Body of pancreas (tissue), 4 donors: ENCODE results near the gene TALDO1. TPM values are rescaled to one million over a fixed set of nuclear protein-coding genes. Genes with fewer than 3 reads are reported as not detected.

Source experiments
- ATAC-seq: fragments of 150-250 bp; one replicate; pipeline ENCODE4 v1.9.1; 2016
- DNase-seq, 4 donors: peaks; one replicate each; pipeline ENCODE4 v3.0.0-alpha.2; 2019
- H3K27ac ChIP-seq, 4 donors: fragments of 200-600 bp; sonication (generic); 1 replicate in 3 of 4; 2 replicates in 1 of 4; pipeline versions ENCODE4 v1.5.1 to v1.6.1; 2016 to 2019; ENCODE audit warnings: mild to moderate bottlenecking in 1 of 4, mixed read lengths in 1 of 4, moderate library complexity in 1 of 4
- H3K27me3 ChIP-seq, 2 donors: fragments of 200-600 bp; sonication (generic); one replicate each; pipeline ENCODE4 v1.6.0; 2016; ENCODE audit warnings: mild to moderate bottlenecking in 1 of 2
- H3K36me3 ChIP-seq, 2 donors: fragments of 200-600 bp; sonication (generic); replicated peaks in 1 of 2; 2 replicates each; pipeline ENCODE4 v1.5.1; 2016; ENCODE audit warnings: low read depth in 2 of 2; ENCODE audit not compliant: insufficient read depth in 1 of 2
- H3K4me1 ChIP-seq: fragments of 200-600 bp; sonication (generic); one replicate; pipeline ENCODE4 v1.6.0; 2016
- H3K4me3 ChIP-seq, 2 donors: fragments of 200-600 bp; sonication (generic); 1 replicate in 1 of 2; 2 replicates in 1 of 2; pipeline ENCODE4 v1.5.1; 2016 to 2019
- H3K9me3 ChIP-seq, 3 donors: fragments of 200-600 bp; sonication (generic); 1 replicate in 2 of 3; 2 replicates in 1 of 3; pipeline ENCODE4 v1.5.1; 2016
- CTCF ChIP-seq, 7 experiments: fragments of 450-650 bp in 4 of 7; fragments of 200-600 bp in 3 of 7; sonication (generic) in 3 of 7; IDR thresholded peaks; one replicate each; pipeline ENCODE4 v1.5.1; 2016 to 2019; ENCODE audit warnings: antibody characterized with exemption in 7 of 7
- POLR2A ChIP-seq, 3 donors: fragments of 450-650 bp; IDR thresholded peaks; one replicate each; pipeline ENCODE4 v1.6.1; 2016; ENCODE audit warnings: antibody characterized with exemption in 3 of 3, mild to moderate bottlenecking in 2 of 3
- WGBS, 2 donors: methylation state at CpG; one replicate each; pipeline ENCODE4 v1.1.5; 2017; 5-methylcytosine and 5-hydroxymethylcytosine counted together
- intact Hi-C: fragments of 100-400 bp; cut with DNase I; formaldehyde crosslinking; loops from one replicate; pipeline ENCODE4 v1.15.1; 2023
- total RNA-seq, 2 donors: library from RNA; depleted of rRNA; stranded (reverse); fragments of >200 nt; gene quantifications; one replicate each; pipeline ENCODE4 v1.1.0, GENCODE V29; 2016

Gene TALDO1
- total RNA-seq, 2 donors from 2014 or later, result 78.9 to 119 TPM

- Histone ChIP-seq H3K9me3 (no peaks in the 10 kb centered on the region), H3K27ac (no peak overlapping the region), H3K27me3 (no peaks in the 10 kb centered on the region), H3K36me3 (peaks cover 0 to 12% of the 10 kb centered on the region in 2 donors), H3K4me1 (peaks cover 13% of the 10 kb centered on the region), H3K4me3 (no peak overlapping the region)
- DNase-seq (no peak), ATAC-seq (no peak)
- TF ChIP-seq POLR2A (IDR thresholded peaks at IDR 0.05) (no peak), CTCF (IDR thresholded peaks at IDR 0.05) (no peak)
- intact Hi-C loops, result no loop called here
- 93% methylated on average over 25 of the region's 32 CpGs; no CpG with 5 or more reads in 1 of the 2 donors for WGBS, 2 donors
Observed at GRCh38 chr11:770642-771616, 23.7 kb downstream of the TALDO1 start.

GRCh38 chr11:771617-772204 lies 24.4 kb downstream of the TALDO1 start:
- no peaks in the 10 kb centered on the region for H3K9me3 ChIP-seq
- intact Hi-C loops, result no loop called here
- H3K4me3 ChIP-seq, result no peak overlapping the region
- H3K27ac ChIP-seq, result no peak overlapping the region
- 87 to 96% methylated on average over 7 to 15 of the region's 15 CpGs for WGBS, 2 donors
- no peaks in the 10 kb centered on the region for H3K27me3 ChIP-seq
- peaks cover 21% of the 10 kb centered on the region for H3K4me1 ChIP-seq
- peaks cover 0 to 12% of the 10 kb centered on the region in 2 donors for H3K36me3 ChIP-seq
- no peak for TF ChIP-seq POLR2A (IDR thresholded peaks at IDR 0.05)
- TF ChIP-seq CTCF (IDR thresholded peaks at IDR 0.05), result no peak
- no peak for DNase-seq
- no peak for ATAC-seq

GRCh38 chr11:772429-773390 lies 25.4 kb downstream of the TALDO1 start:
- H3K4me1 ChIP-seq, result peaks cover 22% of the 10 kb centered on the region
- peaks cover 0 to 10% of the 10 kb centered on the region in 2 donors for H3K36me3 ChIP-seq
- DNase-seq (peak in 1 of 4 donors; percentile 38), ATAC-seq (no peak)
- intact Hi-C loops, result no loop called here
- no peak overlapping the region for H3K4me3 ChIP-seq
- H3K27ac ChIP-seq, result no peak overlapping the region
- H3K9me3 ChIP-seq, result no peaks in the 10 kb centered on the region
- H3K27me3 ChIP-seq, result no peaks in the 10 kb centered on the region
- WGBS, 2 donors, result 77 to 81% methylated on average over 13 to 33 of the region's 34 CpGs
- no peak for TF ChIP-seq POLR2A (IDR thresholded peaks at IDR 0.05)
- TF ChIP-seq CTCF (IDR thresholded peaks at IDR 0.05), result no peak

- DNase-seq (no peak), ATAC-seq (no peak)
- Histone ChIP-seq H3K9me3 (no peaks in the 10 kb centered on the region), H3K4me1 (peaks cover 29% of the 10 kb centered on the region), H3K27ac (no peak overlapping the region), H3K27me3 (no peaks in the 10 kb centered on the region), H3K36me3 (peaks cover 0 to 10% of the 10 kb centered on the region in 2 donors), H3K4me3 (no peak overlapping the region)
- intact Hi-C loops, result no loop called here
- TF ChIP-seq POLR2A (IDR thresholded peaks at IDR 0.05), result no peak
- no peak for TF ChIP-seq CTCF (IDR thresholded peaks at IDR 0.05)
- 84 to 100% methylated on average over 2 to 5 of the region's 5 CpGs for WGBS, 2 donors
Observed at GRCh38 chr11:773425-773824, 26.2 kb downstream of the TALDO1 start.
